HFFc6 (cell line): ENCODE data around the gene FBXL16. TPM values are rescaled to one million over a fixed set of nuclear protein-coding genes. Genes with fewer than 3 reads are reported as not detected.

Source experiments
- DNase-seq: peaks from one replicate; pipeline ENCODE4 v3.0.0-alpha.2; 2018
- H3K27ac Mint-ChIP-seq: 2 replicates; pipeline ENCODE4 v1.8.0; 2020; ENCODE audit warnings: mild to moderate bottlenecking, mixed read lengths
- H3K27me3 Mint-ChIP-seq: 2 replicates; pipeline ENCODE4 v1.8.0; 2021; ENCODE audit warnings: mild to moderate bottlenecking, moderate library complexity, mixed read lengths; ENCODE audit not compliant: insufficient read depth
- H3K36me3 Mint-ChIP-seq: 2 replicates; pipeline ENCODE4 v1.8.0; 2021; ENCODE audit warnings: low read depth, mixed read lengths
- H3K4me1 Mint-ChIP-seq: 2 replicates; pipeline ENCODE4 v1.8.0; 2020; ENCODE audit warnings: low read depth, mixed read lengths
- H3K4me3 Mint-ChIP-seq: 2 replicates; pipeline ENCODE4 v1.8.0; 2020; ENCODE audit warnings: mild to moderate bottlenecking, moderate library complexity, mixed read lengths
- H3K9me3 Mint-ChIP-seq: 2 replicates; pipeline ENCODE4 v1.8.0; 2020; ENCODE audit warnings: mild to moderate bottlenecking, mixed read lengths
- total RNA-seq, 6 experiments: library from RNA; stranded (reverse); fragmentation: NEBNext Ultra II Directional; extraction: Animal tissue kit (Norgen Biotek cat#: 25700); gene quantifications; 2 replicates in 1 of 6; 3 replicates in 5 of 6; pipeline ENCODE4 v1.2.3, GENCODE V29; 2021
- TF ChIP-seq, protein P1 (sequence below): fragments of 200-600 bp; sonication (generic); IDR thresholded peaks from 2 replicates; pipeline ENCODE4 v1.5.0; 2021; ENCODE audit warnings: antibody characterized with exemption, mild to moderate bottlenecking

FBXL16 gene
- total RNA-seq, 6 experiments from 2014 or later, result 0.05 TPM; not detected in 5

- DNase-seq, result no peak
- no peak overlapping the region for H3K27ac Mint-ChIP-seq
Measured at GRCh38 chr16:729768-730665, 24.4 kb upstream of the FBXL16 start.

DNA sequence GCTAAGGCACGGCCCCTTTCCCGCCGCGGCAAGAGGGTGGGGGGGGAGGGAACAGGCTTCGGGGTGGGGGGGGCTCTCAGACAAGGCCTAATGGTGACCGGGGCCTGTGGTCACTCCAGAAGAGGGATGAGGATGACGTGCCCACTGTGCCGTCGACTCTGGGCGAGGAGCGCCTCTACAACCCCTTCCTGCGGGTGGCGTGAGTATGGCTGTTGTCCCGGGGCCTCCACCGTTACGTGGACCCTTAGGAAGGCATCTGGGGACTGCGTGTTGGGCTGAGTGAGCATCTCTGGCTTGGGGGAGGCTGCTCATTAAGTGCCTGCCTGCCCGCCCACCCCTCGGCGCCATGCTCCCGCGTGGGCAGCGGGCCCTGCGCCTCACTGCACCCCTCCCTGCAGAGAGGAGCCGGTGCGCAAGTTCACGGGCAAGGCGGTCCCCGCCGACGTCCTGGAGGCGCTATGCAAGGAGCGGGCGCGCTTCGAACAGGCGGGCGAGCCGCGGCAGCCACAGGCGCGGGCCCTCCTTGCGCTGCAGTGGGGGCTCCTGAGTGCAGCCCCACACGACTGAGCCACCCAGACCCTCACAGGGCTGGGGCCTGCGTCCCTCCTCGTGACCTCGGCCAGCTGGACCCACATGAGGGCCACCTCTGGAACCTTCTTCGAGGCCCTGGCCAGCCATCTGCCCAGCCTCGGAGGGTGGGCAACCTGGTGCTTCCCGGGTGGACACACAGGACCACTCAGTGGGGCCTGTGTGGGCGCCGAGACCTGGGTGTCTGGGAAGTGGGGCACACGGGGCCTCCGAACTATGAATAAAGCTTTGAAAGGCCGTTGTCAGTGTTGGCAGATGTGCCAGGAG lies 23.5 kb upstream of the FBXL16 start:
- H3K4me3 Mint-ChIP-seq, result 0 out of 2 replicates have a peak overlapping the region, but pooled peaks have one; percentile 32

More at GRCh38 chr16:729768-730665, 24.4 kb upstream of the FBXL16 start:
- Mint-ChIP-seq H3K9me3 (no peaks in the 10 kb centered on the region), H3K4me3 (no peak overlapping the region), H3K4me1 (peaks cover 4% of the 10 kb centered on the region; the same call in 1 of the 2 replicates), H3K27me3 (peaks cover 7% of the 10 kb centered on the region), H3K36me3 (no peaks in the 10 kb centered on the region)
- TF ChIP-seq, protein P1, sequence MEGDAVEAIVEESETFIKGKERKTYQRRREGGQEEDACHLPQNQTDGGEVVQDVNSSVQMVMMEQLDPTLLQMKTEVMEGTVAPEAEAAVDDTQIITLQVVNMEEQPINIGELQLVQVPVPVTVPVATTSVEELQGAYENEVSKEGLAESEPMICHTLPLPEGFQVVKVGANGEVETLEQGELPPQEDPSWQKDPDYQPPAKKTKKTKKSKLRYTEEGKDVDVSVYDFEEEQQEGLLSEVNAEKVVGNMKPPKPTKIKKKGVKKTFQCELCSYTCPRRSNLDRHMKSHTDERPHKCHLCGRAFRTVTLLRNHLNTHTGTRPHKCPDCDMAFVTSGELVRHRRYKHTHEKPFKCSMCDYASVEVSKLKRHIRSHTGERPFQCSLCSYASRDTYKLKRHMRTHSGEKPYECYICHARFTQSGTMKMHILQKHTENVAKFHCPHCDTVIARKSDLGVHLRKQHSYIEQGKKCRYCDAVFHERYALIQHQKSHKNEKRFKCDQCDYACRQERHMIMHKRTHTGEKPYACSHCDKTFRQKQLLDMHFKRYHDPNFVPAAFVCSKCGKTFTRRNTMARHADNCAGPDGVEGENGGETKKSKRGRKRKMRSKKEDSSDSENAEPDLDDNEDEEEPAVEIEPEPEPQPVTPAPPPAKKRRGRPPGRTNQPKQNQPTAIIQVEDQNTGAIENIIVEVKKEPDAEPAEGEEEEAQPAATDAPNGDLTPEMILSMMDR, result no peak

DNA sequence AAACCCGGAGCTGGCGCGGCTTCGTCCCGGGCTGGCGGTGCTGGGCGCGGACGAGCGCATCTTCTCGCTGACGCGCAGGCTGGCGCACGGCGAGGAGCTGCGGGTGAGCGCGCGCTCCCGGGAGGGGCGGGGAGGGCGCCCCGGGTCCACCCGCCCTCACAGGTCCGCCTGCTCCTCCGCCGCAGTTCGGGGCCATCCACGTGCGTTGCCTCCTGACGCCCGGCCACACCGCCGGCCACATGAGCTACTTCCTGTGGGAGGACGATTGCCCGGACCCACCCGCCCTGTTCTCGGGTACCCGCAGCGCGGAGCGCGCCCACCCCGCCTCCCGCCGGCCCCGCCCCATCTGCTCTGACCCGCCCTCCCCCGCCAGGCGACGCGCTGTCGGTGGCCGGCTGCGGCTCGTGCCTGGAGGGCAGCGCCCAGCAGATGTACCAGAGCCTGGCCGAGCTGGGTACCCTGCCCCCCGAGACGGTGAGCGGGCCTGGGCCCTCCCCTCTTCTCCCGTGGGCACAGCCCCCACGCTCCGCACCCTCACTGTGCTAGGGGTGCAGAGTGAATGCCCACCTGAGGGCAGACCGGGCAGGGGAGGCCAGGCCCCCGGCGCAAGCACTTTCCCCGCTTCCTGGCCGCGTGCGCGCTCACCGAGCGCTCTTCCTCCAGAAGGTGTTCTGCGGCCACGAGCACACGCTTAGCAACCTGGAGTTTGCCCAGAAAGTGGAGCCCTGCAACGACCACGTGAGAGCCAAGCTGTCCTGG lies 22.7 kb upstream of the FBXL16 start:
- TF ChIP-seq, protein P1, result no peak
- DNase-seq, result peak; percentile 84
- H3K27me3 Mint-ChIP-seq, result peaks cover 7% of the 10 kb centered on the region
- no peaks in the 10 kb centered on the region for H3K9me3 Mint-ChIP-seq
- no peak overlapping the region for H3K27ac Mint-ChIP-seq
- H3K36me3 Mint-ChIP-seq, result no peaks in the 10 kb centered on the region
- peaks cover 4% of the 10 kb centered on the region; the same call in 1 of the 2 replicates for H3K4me1 Mint-ChIP-seq
- 0 out of 2 replicates have a peak overlapping the region, but pooled peaks have one; percentile 32 for H3K4me3 Mint-ChIP-seq

More for the DNA sequence above, 23.5 kb upstream of the FBXL16 start:
- Mint-ChIP-seq H3K4me1 (peaks cover 4% of the 10 kb centered on the region; the same call in 1 of the 2 replicates), H3K27ac (no peak overlapping the region), H3K9me3 (no peaks in the 10 kb centered on the region), H3K27me3 (peaks cover 7% of the 10 kb centered on the region), H3K36me3 (no peaks in the 10 kb centered on the region)
- TF ChIP-seq, protein P1, result no peak
- DNase-seq, result no peak

- H3K27ac Mint-ChIP-seq, result no peak overlapping the region
- H3K4me1 Mint-ChIP-seq, result no peaks in the 10 kb centered on the region
Measured at GRCh38 chr16:727291-727977, 21.8 kb upstream of the FBXL16 start.

More at GRCh38 chr16:727291-727977, 21.8 kb upstream of the FBXL16 start:
- no peaks in the 10 kb centered on the region for H3K9me3 Mint-ChIP-seq
- TF ChIP-seq, protein P1, result no peak
- H3K36me3 Mint-ChIP-seq, result no peaks in the 10 kb centered on the region
- peaks cover 7% of the 10 kb centered on the region for H3K27me3 Mint-ChIP-seq
- H3K4me3 Mint-ChIP-seq, result peak overlapping the region; percentile 65
- no peak for DNase-seq
